HepG2 (cell line): ENCODE measurements around the gene SRR. TPM values are rescaled to one million over a fixed set of nuclear protein-coding genes. Genes with fewer than 3 reads are reported as not detected.

ENCODE experiments used
- AHDC1 ChIP-seq: sonication (generic); formaldehyde crosslinking; IDR thresholded peaks from 2 replicates; pipeline ENCODE4 v1.5.1; 2020; ENCODE audit warnings: mild to moderate bottlenecking, missing genetic modification reagents, borderline replicate concordance
- ARID4A ChIP-seq: sonication (generic); formaldehyde crosslinking; IDR thresholded peaks from 2 replicates; pipeline ENCODE4 v1.5.0; 2020; ENCODE audit warnings: mild to moderate bottlenecking, missing genetic modification reagents, borderline replicate concordance
- HDAC1 ChIP-seq: sonication (generic); formaldehyde crosslinking; IDR thresholded peaks from 2 replicates; pipeline ENCODE4 v1.5.1; 2020; ENCODE audit warnings: mild to moderate bottlenecking, missing genetic modification reagents
- PRDM4 ChIP-seq: sonication (generic); formaldehyde crosslinking; IDR thresholded peaks from 2 replicates; pipeline ENCODE4 v1.9.0; 2021; ENCODE audit warnings: missing genetic modification reagents, borderline replicate concordance
- TCF7L2 ChIP-seq: IDR thresholded peaks from 2 replicates; pipeline ENCODE4 v1.6.1; 2011; ENCODE audit warnings: mild to moderate bottlenecking, low read depth, low read length, moderate library complexity
- ZBTB33 ChIP-seq: sonication (generic); formaldehyde crosslinking; IDR thresholded peaks from 2 replicates; pipeline ENCODE4 v1.4.0; 2020; ENCODE audit warnings: missing genetic modification reagents
- ZBTB39 ChIP-seq: sonication (generic); formaldehyde crosslinking; IDR thresholded peaks from 2 replicates; pipeline ENCODE4 v1.5.0; 2020; ENCODE audit warnings: missing genetic modification reagents
- ZFP36 ChIP-seq: fragments of 150-350 bp; IDR thresholded peaks from 2 replicates; pipeline ENCODE4 v1.6.1; 2018; ENCODE audit warnings: borderline replicate concordance, low read length, low read depth; ENCODE audit not compliant: partially characterized antibody
- ZNF558 ChIP-seq: sonication (generic); formaldehyde crosslinking; IDR thresholded peaks from 2 replicates; pipeline ENCODE4 v1.9.0; 2022; ENCODE audit warnings: mild to moderate bottlenecking, missing genetic modification reagents, borderline replicate concordance
- polyA plus RNA-seq, 8 experiments: library from polyadenylated mRNA; depleted of rRNA in 3 of 8; stranded (reverse) in 7 of 8; unstranded in 1 of 8; fragments of >200 nt; fragmentation: Illumina TruSeq in 4 of 8; extraction: Trizol in 4 of 8; gene quantifications; 2 replicates each; pipeline versions ENCODE4 v1.2.1 to v1.2.3, GENCODE V29; 2011 to 2016; ENCODE audit warnings: low read depth in 4 of 8, missing spikeins in 1 of 8, mixed read lengths in 1 of 8; ENCODE audit not compliant: insufficient read depth in 1 of 8
- total RNA-seq, 5 experiments: library from RNA; depleted of rRNA; stranded (reverse); fragments of >200 nt; fragmentation: Illumina TruSeq; extraction: Trizol; gene quantifications; 2 replicates each; pipeline ENCODE4 v1.2.3, GENCODE V29; 2016; ENCODE audit warnings: low read depth in 1 of 5

SRR gene
- total and polyA plus RNA-seq, 2 of the 13 experiments (the other 11 are each of a cell fraction or from before 2014, with no cell fraction given): 3.6 to 7.8 TPM

- TF ChIP-seq TCF7L2 (no peak), ZBTB39 (no peak), ZNF558 (peak; percentile 22; the same call in 1 of the 2 replicates), ZFP36 (no peak), ARID4A (no peak), PRDM4 (CRISPR knock-in tag) (no peak), HDAC1 (CRISPR knock-in tag) (0 out of 2 replicates have a peak, but pooled peaks have one; percentile 8), ZBTB33 (CRISPR knock-in tag) (no peak), AHDC1 (CRISPR knock-in tag) (no peak)
Observed at GRCh38 chr17:2337544-2338314, 34.0 kb downstream of the SRR start (continued).
